PC-9 (cell line): Measurements from ENCODE around the gene SUV39H2. TPM values are rescaled to one million over a fixed set of nuclear protein-coding genes. Genes with fewer than 3 reads are reported as not detected.

Source experiments
- BruUV-seq: library from RNA; stranded (reverse); fragments of 400-500 nt; replicated peaks from 2 replicates; lab custom pipeline; 2021; lab: Mats Ljungman, UMichigan
- CTCF ChIA-PET: fragments of 300-600 bp; sonication (Branson Sonifier 250); formaldehyde crosslinking; loops from one replicate; lab custom pipeline; 2022; ENCODE audit warnings: antibody characterized with exemption; lab: Charles Lee
- POLR2A ChIA-PET: fragments of 300-600 bp; sonication (Branson Sonifier 250); formaldehyde crosslinking; loops from one replicate; lab custom pipeline; 2022; ENCODE audit warnings: antibody characterized with exemption; ENCODE audit not compliant: unreplicated experiment; lab: Charles Lee
- DNase-seq, 2 experiments: peaks; one replicate each; pipeline versions ENCODE4 v3.0.0 to v3.0.0-alpha.2; 2015 to 2022; ENCODE audit warnings: mixed read lengths in 1 of 2
- H2AFZ ChIP-seq: fragments of 200-600 bp; sonication (generic); 2 replicates; pipeline ENCODE4 v1.8.1; 2017; ENCODE audit warnings: antibody characterized with exemption
- H3F3A ChIP-seq: fragments of 200-600 bp; sonication (generic); 2 replicates; pipeline ENCODE4 v1.8.1; 2017; ENCODE audit warnings: antibody characterized with exemption, mild to moderate bottlenecking, low read depth; ENCODE audit not compliant: insufficient read depth
- H3K27ac ChIP-seq: fragments of 200-600 bp; sonication (generic); 2 replicates; pipeline ENCODE4 v1.6.1; 2016; ENCODE audit warnings: mixed run types
- H3K27me3 ChIP-seq: fragments of 200-600 bp; sonication (generic); 2 replicates; pipeline ENCODE4 v1.6.1; 2016; ENCODE audit warnings: low read depth, mixed run types; ENCODE audit not compliant: insufficient read depth
- H3K36me3 ChIP-seq: fragments of 200-600 bp; sonication (generic); 2 replicates; pipeline ENCODE4 v1.6.1; 2016; ENCODE audit warnings: low read depth, mixed run types
- H3K4me1 ChIP-seq: fragments of 200-600 bp; sonication (generic); replicated peaks from 2 replicates; pipeline ENCODE4 v1.6.1; 2016; ENCODE audit warnings: mixed run types; ENCODE audit not compliant: insufficient read depth
- H3K4me2 ChIP-seq: fragments of 200-600 bp; sonication (generic); 2 replicates; pipeline ENCODE4 v1.6.1; 2017; ENCODE audit warnings: mixed run types
- H3K4me3 ChIP-seq: fragments of 200-600 bp; sonication (generic); 2 replicates; pipeline ENCODE4 v1.6.1; 2016; ENCODE audit warnings: mixed run types
- H3K79me2 ChIP-seq: fragments of 200-600 bp; sonication (generic); 2 replicates; pipeline ENCODE4 v1.6.1; 2017; ENCODE audit warnings: low read depth, mixed run types
- H3K9me2 ChIP-seq: fragments of 200-600 bp; sonication (generic); 2 replicates; pipeline ENCODE4 v1.8.1; 2017; ENCODE audit warnings: mild to moderate bottlenecking; ENCODE audit not compliant: insufficient read depth
- H3K9me3 ChIP-seq: fragments of 200-600 bp; sonication (generic); 2 replicates; pipeline ENCODE4 v1.8.1; 2016; ENCODE audit warnings: low read depth; ENCODE audit not compliant: insufficient read depth
- H4K20me1 ChIP-seq: fragments of 200-600 bp; sonication (generic); 2 replicates; pipeline ENCODE4 v1.8.1; 2017; ENCODE audit not compliant: insufficient read depth
- CTCF ChIP-seq: fragments of 200-600 bp; sonication (generic); conservative IDR thresholded peaks from 2 replicates; pipeline ENCODE4 v1.6.1; 2017; ENCODE audit warnings: mixed run types, antibody characterized with exemption, mild to moderate bottlenecking, moderate library complexity
- EZH2 ChIP-seq: fragments of 200-600 bp; sonication (generic); IDR thresholded peaks from 2 replicates; pipeline ENCODE4 v1.8.0; 2017; ENCODE audit warnings: antibody characterized with exemption, low read depth
- intact Hi-C: fragments of 100-400 bp; cut with micrococcal nuclease; formaldehyde crosslinking; loops from one replicate; pipeline ENCODE4 v1.10.0; 2022; ENCODE audit not compliant: unreplicated experiment
- total RNA-seq: library from RNA; stranded (reverse); gene quantifications from 2 replicates; pipeline ENCODE4 v1.2.3, GENCODE V29; 2021

SUV39H2 gene
- total RNA-seq, 1 experiment from 2014 or later = 20.9 TPM

GRCh38 chr10:14926061-14926470, 47.4 kb downstream of the SUV39H2 start:
- intact Hi-C loops = no loop called here
- H3K4me2 ChIP-seq = no peak overlapping the region
- H4K20me1 ChIP-seq = no peaks in the 10 kb centered on the region
- H3K36me3 ChIP-seq = peaks cover 3% of the 10 kb centered on the region
- no peak for DNase-seq
- H3F3A ChIP-seq = no peaks in the 10 kb centered on the region
- TF ChIP-seq EZH2 (no peak), CTCF (no peak)
- H3K4me3 ChIP-seq = no peak overlapping the region
- no peak overlapping the region for H2AFZ ChIP-seq
- no peak overlapping the region for H3K27ac ChIP-seq
- H3K9me3 ChIP-seq = no peaks in the 10 kb centered on the region
- BruUV-seq = no TSS peak
- H3K9me2 ChIP-seq = no peaks in the 10 kb centered on the region
- H3K79me2 ChIP-seq = no peaks in the 10 kb centered on the region
- no peaks in the 10 kb centered on the region for H3K4me1 ChIP-seq
- POLR2A ChIA-PET = no interaction called here
- H3K27me3 ChIP-seq = no peaks in the 10 kb centered on the region
- CTCF ChIA-PET = no interaction called here

GRCh38 chr10:14926722-14927416, 48.2 kb downstream of the SUV39H2 start:
- POLR2A ChIA-PET = no interaction called here
- Histone ChIP-seq H3K36me3 (peaks cover 3% of the 10 kb centered on the region), H3K9me2 (no peaks in the 10 kb centered on the region)

GRCh38 chr10:14930610-14931009, 51.9 kb downstream of the SUV39H2 start:
- POLR2A ChIA-PET = no interaction called here
- no peak overlapping the region for H3K4me3 ChIP-seq
- no peak for DNase-seq
- no peaks in the 10 kb centered on the region for H3F3A ChIP-seq
- H3K4me1 ChIP-seq = no peaks in the 10 kb centered on the region
- H2AFZ ChIP-seq = no peak overlapping the region
- no peaks in the 10 kb centered on the region for H3K9me3 ChIP-seq
- H3K79me2 ChIP-seq = no peaks in the 10 kb centered on the region
- CTCF ChIA-PET = no interaction called here
- intact Hi-C loops = no loop called here
- no TSS peak for BruUV-seq
- H3K27ac ChIP-seq = no peak overlapping the region
- no peak overlapping the region for H3K4me2 ChIP-seq
- H3K27me3 ChIP-seq = no peaks in the 10 kb centered on the region
- H3K9me2 ChIP-seq = no peaks in the 10 kb centered on the region
- H4K20me1 ChIP-seq = no peaks in the 10 kb centered on the region
- TF ChIP-seq CTCF = no peak
- TF ChIP-seq EZH2 = no peak
- H3K36me3 ChIP-seq = peaks cover 3% of the 10 kb centered on the region

More at GRCh38 chr10:14926722-14927416, 48.2 kb downstream of the SUV39H2 start:
- intact Hi-C loops = no loop called here
- no TSS peak for BruUV-seq
- Histone ChIP-seq H3K27ac (no peak overlapping the region), H4K20me1 (no peaks in the 10 kb centered on the region), H3K4me1 (no peaks in the 10 kb centered on the region), H3F3A (no peaks in the 10 kb centered on the region), H3K79me2 (no peaks in the 10 kb centered on the region), H3K4me3 (no peak overlapping the region), H3K27me3 (no peaks in the 10 kb centered on the region), H2AFZ (no peak overlapping the region), H3K4me2 (no peak overlapping the region), H3K9me3 (no peaks in the 10 kb centered on the region)
- DNase-seq = no peak
- TF ChIP-seq EZH2 (no peak), CTCF (no peak)
- CTCF ChIA-PET = no interaction called here
